Immature natural killer cell (primary cell): ENCODE results near the gene DBN1. TPM values are rescaled to one million over a fixed set of nuclear protein-coding genes. Genes with fewer than 3 reads are reported as not detected.

Experiments used
- DNase-seq, 3 donors: peaks; one replicate each; pipeline ENCODE4 v3.0.0; 2022; ENCODE audit warnings: mixed read lengths in 1 of 3
- H3K27ac Mint-ChIP-seq, 6 donors: one replicate each; pipeline ENCODE4 v1.8.0; 2020; ENCODE audit warnings: mixed read lengths in 6 of 6, mild to moderate bottlenecking in 5 of 6, inconsistent platforms in 4 of 6, moderate library complexity in 3 of 6
- H3K27me3 Mint-ChIP-seq, 3 donors: one replicate each; pipeline ENCODE4 v1.8.0; 2020 to 2021; ENCODE audit warnings: low read depth in 3 of 3, mild to moderate bottlenecking in 3 of 3, mixed read lengths in 3 of 3, moderate library complexity in 3 of 3, inconsistent platforms in 1 of 3
- H3K36me3 Mint-ChIP-seq, 3 donors: one replicate each; pipeline ENCODE4 v1.8.0; 2020; ENCODE audit warnings: mixed read lengths in 3 of 3, inconsistent platforms in 2 of 3, mild to moderate bottlenecking in 2 of 3
- H3K4me1 Mint-ChIP-seq, 2 donors: one replicate each; pipeline ENCODE4 v1.8.0; 2020; ENCODE audit warnings: inconsistent platforms in 2 of 2, mild to moderate bottlenecking in 2 of 2, mixed read lengths in 2 of 2, moderate library complexity in 1 of 2
- H3K4me3 Mint-ChIP-seq, 5 donors: one replicate each; pipeline ENCODE4 v1.8.0; 2020; ENCODE audit warnings: mild to moderate bottlenecking in 5 of 5, mixed read lengths in 5 of 5, inconsistent platforms in 3 of 5, moderate library complexity in 3 of 5
- H3K9me3 Mint-ChIP-seq, 6 donors: one replicate each; pipeline ENCODE4 v1.8.0; 2020; ENCODE audit warnings: mild to moderate bottlenecking in 6 of 6, mixed read lengths in 6 of 6, inconsistent platforms in 4 of 6, moderate library complexity in 3 of 6
- polyA plus RNA-seq, 3 donors: library from polyadenylated mRNA; unstranded; fragments of 300-500 nt; fragmentation: Illumina TruSeq; gene quantifications; one replicate each; pipeline ENCODE4 v1.2.3, GENCODE V29; 2021

The DBN1 gene
- polyA plus RNA-seq, 3 donors from 2014 or later: 0.93 to 4.2 (median 2.8) TPM

DNA sequence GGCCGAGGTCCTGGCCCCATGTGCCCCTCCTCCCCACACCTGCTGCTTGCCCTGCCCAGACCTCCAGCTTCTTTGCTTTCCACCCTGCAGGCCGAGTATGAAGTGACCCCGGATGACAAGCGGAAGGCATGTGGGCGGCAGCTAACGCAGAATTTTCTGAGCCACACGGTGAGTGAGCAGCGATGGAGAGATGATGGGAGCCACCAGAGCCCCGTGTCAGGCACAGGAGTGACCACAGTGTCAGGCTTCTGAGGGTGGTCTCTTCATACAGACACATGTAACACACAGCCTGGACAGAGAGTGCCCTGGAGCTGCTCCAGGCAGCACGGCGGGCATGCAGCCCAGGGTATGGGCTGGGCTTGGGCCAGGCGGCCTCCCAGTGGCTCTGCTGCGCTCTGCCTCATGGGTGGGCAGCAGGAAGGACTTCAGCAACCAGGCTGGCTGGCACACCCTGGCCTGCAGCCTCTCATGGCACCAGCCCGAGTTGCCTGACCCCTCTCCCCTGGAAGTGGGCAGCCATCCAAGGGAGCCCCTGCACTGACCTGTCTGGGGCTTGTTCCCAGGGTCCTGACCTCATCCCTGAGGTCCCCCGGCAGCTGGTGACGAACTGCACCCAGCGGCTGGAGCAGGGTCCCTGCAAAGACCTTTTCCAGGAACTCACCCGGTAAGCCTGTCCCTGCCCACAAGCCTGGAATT is 41.1 kb downstream of the DBN1 start:
- peaks cover 4 to 27% (median 8%) of the 10 kb centered on the region in 3 donors for H3K36me3 Mint-ChIP-seq

DNA sequence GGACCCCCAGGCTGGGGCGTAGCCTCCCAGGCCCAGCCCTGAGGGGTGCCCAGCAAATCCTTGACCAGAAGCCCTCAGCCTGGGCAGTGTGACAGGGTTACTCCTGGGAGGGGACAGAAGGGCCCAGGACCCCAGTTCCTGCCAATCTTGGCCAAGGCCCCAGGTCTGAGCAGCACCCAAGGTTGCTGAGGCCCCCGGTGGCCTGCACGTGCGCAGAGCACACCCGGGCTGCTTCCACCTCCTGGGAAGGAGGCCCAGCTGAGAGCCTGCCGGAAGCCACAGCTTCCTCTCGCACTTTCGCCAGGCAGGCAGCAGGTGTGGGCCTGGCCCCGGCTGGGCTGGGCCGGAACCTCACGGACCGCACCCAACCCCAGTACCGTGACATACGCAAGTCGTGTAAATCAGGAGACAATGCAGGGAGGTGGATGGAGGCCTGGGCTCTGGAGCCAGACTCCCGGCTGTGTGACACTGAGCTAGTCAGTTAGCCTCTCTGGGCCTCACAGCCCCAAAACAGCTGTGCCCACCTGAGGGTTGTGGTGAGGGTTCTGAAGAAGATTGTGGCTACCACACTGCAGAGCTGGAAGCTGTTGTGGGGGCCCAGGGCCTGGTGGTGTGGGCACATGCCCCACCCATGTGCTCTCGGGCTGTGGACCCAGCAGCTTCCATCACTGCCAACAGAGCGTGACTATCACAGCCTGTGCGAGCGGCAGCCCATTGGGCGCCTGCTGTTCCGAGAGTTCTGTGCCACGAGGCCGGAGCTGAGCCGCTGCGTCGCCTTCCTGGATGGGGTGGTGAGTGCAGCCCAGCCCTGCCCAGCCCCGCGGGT is 41.9 kb downstream of the DBN1 start:
- Mint-ChIP-seq H3K4me1 (peaks cover 76 to 83% of the 10 kb centered on the region in 2 donors), H3K27me3 (peaks cover 9 to 21% (median 10%) of the 10 kb centered on the region in 3 donors), H3K27ac (peak overlapping the region; percentile 93 to 99 (median 97)), H3K36me3 (peaks cover 1 to 20% (median 4%) of the 10 kb centered on the region in 3 donors), H3K9me3 (no peaks in the 10 kb centered on the region), H3K4me3 (peak overlapping the region; percentile 93 to 95 (median 94))
- peak; percentile 79 to 84 (median 81) for DNase-seq

More for the DNA sequence above, 41.1 kb downstream of the DBN1 start:
- Mint-ChIP-seq H3K27ac (peak overlapping the region; percentile 93 to 99 (median 97)), H3K27me3 (peaks cover 9 to 16% (median 10%) of the 10 kb centered on the region in 3 donors), H3K4me1 (peaks cover 78 to 86% of the 10 kb centered on the region in 2 donors), H3K4me3 (peak overlapping the region; percentile 93 to 95 (median 94)), H3K9me3 (no peaks in the 10 kb centered on the region)
- no peak for DNase-seq

DNA sequence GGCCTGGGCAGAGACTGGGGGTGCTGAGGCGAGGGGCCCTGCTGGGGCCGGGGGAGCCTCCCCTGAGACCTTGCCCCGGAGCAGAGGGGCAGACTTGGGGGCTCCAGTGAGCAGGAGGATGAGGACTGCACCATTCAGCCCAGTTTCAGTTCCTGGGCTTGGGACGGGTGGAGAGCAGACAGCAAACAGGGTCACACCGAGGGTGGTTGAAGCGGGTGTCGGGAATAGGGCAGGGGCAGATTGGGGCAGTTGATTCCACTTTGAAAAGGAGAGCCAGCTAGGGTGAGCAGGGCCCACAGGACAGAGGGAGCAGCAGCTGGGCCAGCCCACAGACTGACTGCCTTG is 42.5 kb downstream of the DBN1 start:
- DNase-seq: no peak
- Mint-ChIP-seq H3K9me3 (no peaks in the 10 kb centered on the region), H3K27ac (peak overlapping the region; percentile 93 to 99 (median 97)), H3K4me1 (peaks cover 79 to 85% of the 10 kb centered on the region in 2 donors), H3K4me3 (peak overlapping the region; percentile 93 to 95 (median 94)), H3K27me3 (peaks cover 14 to 26% (median 15%) of the 10 kb centered on the region in 3 donors), H3K36me3 (peaks cover 0 to 19% (median 4%) of the 10 kb centered on the region in 3 donors)

DNA sequence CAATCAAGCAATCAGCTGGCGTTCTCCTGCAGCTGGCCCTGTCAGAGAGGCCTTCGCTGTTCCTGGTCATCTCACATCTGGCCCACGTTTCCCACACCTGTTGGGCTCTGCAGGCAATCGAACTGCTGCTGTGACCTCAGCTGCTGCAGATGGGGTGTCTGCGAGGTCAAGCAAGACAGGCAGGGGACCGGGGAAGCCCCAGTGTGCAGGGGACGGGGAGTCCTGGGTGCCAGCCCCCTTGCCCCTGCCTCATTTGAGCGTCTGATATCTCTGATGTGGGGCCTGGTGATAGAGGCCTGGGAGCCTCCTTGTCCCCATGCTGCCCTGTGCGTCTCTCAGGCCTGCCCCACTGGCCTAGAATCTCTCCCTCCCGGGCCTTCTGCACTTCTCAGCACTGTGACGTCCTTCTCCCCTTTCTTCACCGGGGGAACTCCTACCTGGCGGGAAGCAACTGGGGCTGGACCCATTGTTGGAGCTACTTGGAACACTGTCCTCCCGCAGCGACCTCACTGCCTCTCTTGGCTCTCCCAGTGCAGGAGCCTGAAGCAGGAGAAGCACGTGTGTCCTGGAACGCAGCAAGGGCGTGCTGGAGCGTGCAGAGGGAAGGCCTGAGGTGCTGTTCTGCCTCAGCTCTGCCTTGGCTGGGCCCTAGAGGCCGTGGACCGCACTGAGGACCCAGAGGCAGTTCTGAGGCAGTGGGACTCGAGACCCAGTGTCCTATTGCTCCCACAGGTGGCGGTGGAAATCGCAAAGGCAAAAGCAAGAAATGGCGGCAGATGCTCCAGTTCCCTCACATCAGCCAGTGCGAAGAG is 43.1 kb downstream of the DBN1 start:
- no peak for DNase-seq
- peak overlapping the region; percentile 93 to 99 (median 97) for H3K27ac Mint-ChIP-seq
- H3K9me3 Mint-ChIP-seq: no peaks in the 10 kb centered on the region
- H3K4me1 Mint-ChIP-seq: peaks cover 85% of the 10 kb centered on the region in 2 donors
- peaks cover 14 to 29% (median 15%) of the 10 kb centered on the region in 3 donors for H3K27me3 Mint-ChIP-seq
- H3K36me3 Mint-ChIP-seq: peaks cover 0 to 13% (median 4%) of the 10 kb centered on the region in 3 donors
- H3K4me3 Mint-ChIP-seq: peak overlapping the region; percentile 93 to 95 (median 94)

DNA sequence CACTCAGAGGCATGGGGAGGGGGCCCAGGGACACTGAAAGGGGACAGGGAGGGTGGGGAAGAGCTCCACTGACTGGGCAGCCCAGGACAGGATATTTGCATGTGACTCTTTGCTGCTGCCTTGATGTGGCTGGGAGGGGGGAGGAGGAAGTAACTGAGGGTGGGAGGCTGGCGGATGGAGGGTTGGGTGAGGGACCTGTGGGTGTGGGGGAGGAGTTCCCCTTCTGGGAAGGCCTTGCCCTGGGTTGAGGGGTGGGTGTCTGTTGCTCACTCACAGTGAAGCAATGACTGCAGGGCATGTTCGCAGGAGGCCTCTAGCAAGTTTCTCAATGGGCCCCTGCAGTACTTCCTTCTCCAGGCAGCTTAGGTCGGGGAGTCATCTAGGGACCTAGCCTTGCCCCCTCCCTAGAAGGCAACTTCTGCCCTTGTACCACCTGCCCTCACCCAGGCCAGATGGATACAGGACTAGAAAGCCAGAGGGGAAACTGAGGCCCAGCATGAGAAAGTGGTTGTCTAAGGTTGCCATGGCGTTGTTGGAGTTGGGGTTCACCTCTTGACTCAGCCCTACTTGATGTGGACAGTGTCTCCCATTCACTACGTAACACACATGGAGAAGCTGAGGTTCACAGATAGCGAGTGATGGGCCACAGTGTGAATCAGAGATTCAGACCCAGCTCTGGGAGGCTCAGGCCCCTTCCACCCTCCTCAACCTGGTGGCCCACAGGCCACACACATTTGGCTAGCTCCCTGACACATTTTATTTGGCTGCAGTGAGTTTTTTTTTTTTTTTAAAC is 44.0 kb downstream of the DBN1 start:
- Mint-ChIP-seq H3K9me3 (no peaks in the 10 kb centered on the region), H3K4me1 (peaks cover 84 to 85% of the 10 kb centered on the region in 2 donors), H3K4me3 (peak overlapping the region; percentile 93 to 95 (median 94)), H3K36me3 (peaks cover 0 to 7% (median 3%) of the 10 kb centered on the region in 3 donors), H3K27ac (peak overlapping the region; percentile 93 to 99 (median 97)), H3K27me3 (peaks cover 14 to 29% (median 15%) of the 10 kb centered on the region in 3 donors)
- DNase-seq: peak; percentile 82 to 84 (median 83)

DNA sequence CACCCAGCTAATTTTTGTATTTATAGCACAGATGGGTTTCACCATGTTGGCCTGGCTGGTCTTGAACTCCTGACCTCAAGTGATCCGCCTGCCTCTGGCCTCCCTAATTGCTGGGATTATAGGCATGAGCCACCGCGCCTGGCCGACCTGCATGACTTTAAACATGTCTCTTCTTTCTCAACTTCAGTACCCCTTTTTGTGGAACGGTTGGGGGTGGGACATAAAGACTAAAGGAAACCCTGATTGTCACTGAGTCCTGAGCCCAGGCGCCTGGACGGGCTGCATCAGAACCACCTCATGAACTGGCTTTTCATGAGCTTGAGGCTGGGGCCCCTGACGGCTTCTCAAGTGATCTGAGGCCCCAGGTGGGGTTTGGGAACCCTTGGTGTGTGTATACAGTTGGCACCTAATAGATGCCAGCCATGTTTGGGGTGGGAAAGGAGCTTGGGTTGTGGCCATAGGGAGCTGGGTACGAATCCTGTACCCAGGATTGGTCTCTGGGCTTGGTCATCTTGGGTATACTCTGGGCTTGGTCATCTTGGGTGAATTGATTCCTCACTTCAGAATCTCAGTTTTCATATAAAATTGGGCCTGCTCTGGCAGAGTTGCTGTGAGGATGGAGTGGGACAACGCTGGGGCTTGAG is 44.7 kb downstream of the DBN1 start:
- Mint-ChIP-seq H3K27me3 (peaks cover 12 to 29% (median 15%) of the 10 kb centered on the region in 3 donors), H3K36me3 (peaks cover 0 to 4% (median 0%) of the 10 kb centered on the region in 3 donors), H3K27ac (peak overlapping the region; percentile 93 to 99 (median 97)), H3K9me3 (no peaks in the 10 kb centered on the region), H3K4me1 (peaks cover 82 to 83% of the 10 kb centered on the region in 2 donors), H3K4me3 (peak overlapping the region; percentile 93 to 95 (median 94))
- DNase-seq: no peak

DNA sequence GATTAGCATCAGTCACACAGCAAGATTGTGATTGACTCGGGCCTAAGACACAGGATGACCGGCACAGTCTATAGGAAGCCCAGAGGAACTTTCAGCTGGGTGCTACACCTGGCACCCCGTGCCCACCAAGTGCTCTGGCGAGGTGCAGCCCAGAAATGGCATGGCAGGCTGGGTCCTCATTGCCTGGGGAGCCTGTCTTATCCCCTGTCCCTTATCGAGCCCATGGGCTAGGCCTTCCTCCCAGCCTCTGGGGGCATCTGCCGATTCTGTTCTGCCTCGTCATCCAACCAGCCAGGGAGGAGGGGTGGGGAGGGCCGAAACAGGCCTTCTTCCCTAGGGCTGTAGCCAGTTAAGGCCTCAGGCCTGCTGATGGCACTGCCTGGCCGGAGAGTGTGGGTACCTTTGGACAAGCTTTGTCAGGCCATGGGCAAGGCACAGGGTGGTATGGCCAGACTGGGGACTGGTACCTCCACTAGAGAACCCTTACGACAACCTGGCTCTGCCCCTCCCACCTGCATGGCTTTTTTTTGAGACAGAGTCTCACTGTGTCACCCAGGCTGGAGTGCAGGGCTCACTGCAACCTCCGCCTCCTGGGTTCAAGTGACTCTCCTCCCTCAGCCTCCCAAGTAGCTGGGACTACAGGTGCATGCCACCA is 45.4 kb downstream of the DBN1 start:
- Mint-ChIP-seq H3K27me3 (peaks cover 12 to 29% (median 15%) of the 10 kb centered on the region in 3 donors), H3K27ac (peak overlapping the region; percentile 93 to 99 (median 97)), H3K36me3 (peaks cover 0 to 4% (median 0%) of the 10 kb centered on the region in 3 donors), H3K4me3 (peak overlapping the region; percentile 93 to 95 (median 94)), H3K4me1 (peaks cover 78% of the 10 kb centered on the region in 2 donors), H3K9me3 (no peaks in the 10 kb centered on the region)
- DNase-seq: no peak

DNA sequence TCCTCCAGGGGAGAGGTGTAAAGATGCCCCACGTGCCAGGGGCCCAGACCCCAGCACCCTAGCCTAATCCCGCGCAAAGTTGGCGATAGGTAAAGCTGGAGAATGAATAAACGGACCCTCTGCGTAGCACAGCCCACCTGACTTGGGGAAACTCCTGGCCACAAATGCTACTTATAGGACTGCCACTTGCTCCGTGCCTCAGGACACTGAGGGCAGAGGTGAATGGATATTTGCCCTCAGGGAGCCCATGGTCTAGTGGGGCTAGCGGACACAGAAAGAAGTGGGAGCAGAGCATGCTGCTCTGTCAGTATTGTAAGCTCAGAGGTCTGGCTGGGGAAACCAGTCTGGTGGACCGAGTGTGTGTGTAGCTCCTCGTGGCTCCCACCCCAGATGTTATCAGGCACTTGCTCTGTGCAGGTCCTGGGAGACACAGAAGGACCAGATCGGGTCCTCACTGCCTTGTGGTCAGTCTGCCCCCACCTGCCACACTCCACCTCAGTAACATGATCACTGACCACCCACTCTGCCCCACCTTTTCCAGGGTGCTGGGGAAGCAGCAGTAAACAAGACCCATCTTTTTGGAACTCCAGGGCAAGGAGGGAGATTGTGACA is 46.1 kb downstream of the DBN1 start:
- Mint-ChIP-seq H3K27me3 (peaks cover 12 to 29% (median 15%) of the 10 kb centered on the region in 3 donors), H3K4me3 (peak overlapping the region; percentile 93 to 95 (median 94)), H3K27ac (peak overlapping the region; percentile 93 to 99 (median 97)), H3K36me3 (peaks cover 0 to 4% (median 0%) of the 10 kb centered on the region in 3 donors), H3K9me3 (no peaks in the 10 kb centered on the region), H3K4me1 (peaks cover 72 to 74% of the 10 kb centered on the region in 2 donors)
- no peak for DNase-seq

DNA sequence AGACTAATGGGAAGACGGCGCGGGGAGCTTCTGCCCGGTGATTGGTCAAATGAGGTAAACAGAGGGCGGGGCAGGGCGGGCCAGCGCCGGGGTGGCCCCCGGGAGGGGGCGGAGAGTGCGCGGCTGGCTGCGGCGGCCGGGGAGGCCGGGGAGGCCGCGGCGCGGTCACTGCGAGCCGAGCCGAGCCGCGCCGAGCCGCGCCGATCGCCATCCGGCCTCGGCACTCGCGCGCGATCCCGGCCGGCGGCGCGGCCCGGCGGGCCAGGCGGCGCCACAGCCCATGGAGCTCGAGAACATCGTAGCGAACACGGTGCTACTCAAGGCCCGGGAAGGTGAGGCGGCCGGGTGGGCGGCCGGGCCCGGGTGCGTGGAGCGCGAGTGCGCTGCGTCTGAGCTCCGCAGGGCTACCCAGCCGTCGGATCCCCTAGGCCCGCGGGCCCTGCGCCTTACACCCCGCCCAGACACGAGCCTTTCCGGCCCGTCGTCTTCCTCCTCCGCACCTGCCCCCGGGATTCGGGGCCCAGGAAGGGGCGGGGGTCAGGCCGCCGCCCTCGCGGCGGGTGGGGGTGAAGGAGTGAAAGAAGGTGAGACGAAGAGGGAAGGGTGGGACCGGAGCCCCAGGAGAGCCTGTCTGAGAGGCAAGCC is 46.7 kb downstream of the DBN1 start, which contains the start of gene GRK6:
TSS of gene GRK6 (plus strand) at position 111 of the 645 bp plus-strand sequence. CDS start at position 281, 170 bp downstream.
- no peaks in the 10 kb centered on the region for H3K9me3 Mint-ChIP-seq
- peak in 2 of 3 donors; percentile 65 to 70 for DNase-seq
- peaks cover 65 to 68% of the 10 kb centered on the region in 2 donors for H3K4me1 Mint-ChIP-seq
- peak within 1 kb of the TSS; percentile 93 to 96 (median 94) for H3K4me3 Mint-ChIP-seq
- H3K36me3 Mint-ChIP-seq: no peaks in the 10 kb centered on the region
- H3K27me3 Mint-ChIP-seq: peaks cover 12 to 26% (median 15%) of the 10 kb centered on the region in 3 donors
- H3K27ac Mint-ChIP-seq: peak within 1 kb of the TSS; percentile 96 to 99 (median 98)

DNA sequence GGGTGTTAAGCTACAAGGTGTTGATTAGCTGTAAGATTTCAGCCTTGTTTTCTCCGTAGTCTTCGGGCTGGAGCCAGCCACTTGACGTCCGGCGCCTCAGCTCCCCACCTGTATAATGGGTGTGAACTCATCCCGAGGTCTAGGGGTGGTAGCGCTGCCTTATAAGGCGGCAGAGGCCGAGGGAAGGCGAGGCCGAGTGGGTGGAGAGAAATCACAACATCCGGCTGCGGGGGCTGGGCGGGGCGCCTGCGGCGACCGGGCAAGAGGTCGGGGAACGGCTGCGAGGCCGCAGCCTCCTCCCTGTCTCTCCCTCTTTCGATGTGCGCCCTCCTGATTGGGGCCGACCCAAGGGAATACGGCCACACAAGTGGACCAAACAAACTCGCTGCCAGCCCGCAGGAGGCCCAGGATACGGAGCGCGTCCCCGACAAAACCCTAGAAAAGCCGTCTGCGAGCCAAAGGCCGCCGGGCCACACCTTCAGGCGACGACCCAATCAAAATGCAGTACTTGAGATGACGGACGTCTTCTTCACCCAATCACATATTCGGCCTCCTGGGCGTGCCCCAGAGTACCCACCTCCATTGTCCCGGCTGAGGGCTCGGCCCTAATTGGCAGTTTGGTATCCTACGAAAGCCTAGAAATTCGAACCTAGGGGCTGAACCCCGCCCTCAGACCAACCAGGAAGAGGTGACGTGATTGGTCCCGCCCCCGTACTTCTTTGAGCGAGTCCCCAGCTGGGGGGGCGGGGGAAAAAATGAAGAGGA is 47.5 kb downstream of the DBN1 start:
- H3K9me3 Mint-ChIP-seq: no peaks in the 10 kb centered on the region
- peak; percentile 100 for DNase-seq
- H3K4me3 Mint-ChIP-seq: peak overlapping the region; percentile 84 to 96 (median 92)
- peak overlapping the region; percentile 96 to 99 (median 98) for H3K27ac Mint-ChIP-seq
- H3K27me3 Mint-ChIP-seq: peaks cover 9 to 20% (median 11%) of the 10 kb centered on the region in 3 donors
- no peaks in the 10 kb centered on the region for H3K36me3 Mint-ChIP-seq
- peaks cover 58 to 61% of the 10 kb centered on the region in 2 donors for H3K4me1 Mint-ChIP-seq
